ENCODE data around the gene DOCK3.

DNA sequence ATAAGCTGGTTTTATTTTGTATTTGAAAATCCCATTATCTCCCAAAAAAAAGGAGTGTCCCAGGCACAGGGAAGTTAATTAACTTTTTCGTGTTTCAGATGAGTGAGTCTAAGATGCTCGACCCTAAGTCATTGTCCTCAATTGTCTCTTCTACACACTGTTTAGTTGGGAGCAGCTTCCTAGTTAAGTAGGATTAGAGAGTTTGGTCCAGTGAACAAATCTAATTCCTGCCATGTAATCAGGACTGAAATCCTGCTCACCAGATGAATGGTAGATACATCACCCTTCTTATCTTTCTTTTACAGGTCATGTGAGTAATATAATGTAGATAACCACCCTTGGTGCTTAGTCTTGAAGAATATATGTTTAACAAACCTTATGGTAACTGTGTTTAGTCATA lies 481.4 kb downstream of the DOCK3 start:
- TF ChIP-seq SIN3A (IDR thresholded peaks at IDR 0.05; ENCODE audit: borderline replicate concordance, insufficient read depth, low read length) (no peak), POLR2AphosphoS5 (IDR thresholded peaks at IDR 0.05; ENCODE audit: low read depth, low read length) (no peak), TAF1 (IDR thresholded peaks at IDR 0.05; ENCODE audit: borderline replicate concordance, insufficient read depth, low read length) (no peak), FOXP2 (optimal IDR thresholded peaks at IDR 0.05; ENCODE audit: borderline replicate concordance, extremely low read depth, extremely low read length, insufficient read depth) (no peak)
- TF ChIP-seq, protein P1, sequence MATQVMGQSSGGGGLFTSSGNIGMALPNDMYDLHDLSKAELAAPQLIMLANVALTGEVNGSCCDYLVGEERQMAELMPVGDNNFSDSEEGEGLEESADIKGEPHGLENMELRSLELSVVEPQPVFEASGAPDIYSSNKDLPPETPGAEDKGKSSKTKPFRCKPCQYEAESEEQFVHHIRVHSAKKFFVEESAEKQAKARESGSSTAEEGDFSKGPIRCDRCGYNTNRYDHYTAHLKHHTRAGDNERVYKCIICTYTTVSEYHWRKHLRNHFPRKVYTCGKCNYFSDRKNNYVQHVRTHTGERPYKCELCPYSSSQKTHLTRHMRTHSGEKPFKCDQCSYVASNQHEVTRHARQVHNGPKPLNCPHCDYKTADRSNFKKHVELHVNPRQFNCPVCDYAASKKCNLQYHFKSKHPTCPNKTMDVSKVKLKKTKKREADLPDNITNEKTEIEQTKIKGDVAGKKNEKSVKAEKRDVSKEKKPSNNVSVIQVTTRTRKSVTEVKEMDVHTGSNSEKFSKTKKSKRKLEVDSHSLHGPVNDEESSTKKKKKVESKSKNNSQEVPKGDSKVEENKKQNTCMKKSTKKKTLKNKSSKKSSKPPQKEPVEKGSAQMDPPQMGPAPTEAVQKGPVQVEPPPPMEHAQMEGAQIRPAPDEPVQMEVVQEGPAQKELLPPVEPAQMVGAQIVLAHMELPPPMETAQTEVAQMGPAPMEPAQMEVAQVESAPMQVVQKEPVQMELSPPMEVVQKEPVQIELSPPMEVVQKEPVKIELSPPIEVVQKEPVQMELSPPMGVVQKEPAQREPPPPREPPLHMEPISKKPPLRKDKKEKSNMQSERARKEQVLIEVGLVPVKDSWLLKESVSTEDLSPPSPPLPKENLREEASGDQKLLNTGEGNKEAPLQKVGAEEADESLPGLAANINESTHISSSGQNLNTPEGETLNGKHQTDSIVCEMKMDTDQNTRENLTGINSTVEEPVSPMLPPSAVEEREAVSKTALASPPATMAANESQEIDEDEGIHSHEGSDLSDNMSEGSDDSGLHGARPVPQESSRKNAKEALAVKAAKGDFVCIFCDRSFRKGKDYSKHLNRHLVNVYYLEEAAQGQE (IDR thresholded peaks at IDR 0.05; ENCODE audit: insufficient read depth in 1 of 2, low read depth in 2 of 2, low read length in 2 of 2) = no peak

Measured in PFSK-1 (cell line).